K562 (cell line): ENCODE measurements around the gene CTXN3. TPM values are rescaled to one million over a fixed set of nuclear protein-coding genes. Genes with fewer than 3 reads are reported as not detected.

Experiments
- ATAC-seq: fragments of 200-7000 bp; cut with Tn5 transposase; 3 replicates; pipeline ENCODE4 v1.9.1; 2020; ENCODE audit warnings: moderate library complexity
- BruUV-seq: library from RNA; stranded (reverse); fragments of 400-500 nt; replicated peaks from 2 replicates; lab custom pipeline; 2021; lab: Mats Ljungman, UMichigan
- CTCF ChIA-PET: fragments of 300-600 bp; formaldehyde crosslinking; extraction: SDS; loops from one replicate; lab custom pipeline; 2021; ENCODE audit warnings: low intra/inter-chr PET ratio; lab: Yijun Ruan, JAX
- POLR2A ChIA-PET: fragments of 300-600, 350-650 bp; sonication (Branson Sonifier 250); formaldehyde crosslinking; extraction: SDS; loops from one replicate; lab custom pipeline; 2021; ENCODE audit warnings: antibody characterized with exemption, inconsistent platforms; lab: Yijun Ruan, JAX
- DNase-seq, 4 experiments: peaks; one replicate each; pipeline versions ENCODE4 v3.0.0 to v3.0.0-alpha.2; 2011 to 2018; ENCODE audit warnings: low spot score in 3 of 4, mixed read lengths in 3 of 4; ENCODE audit errors: extremely low read depth in 1 of 4
- FAIRE-seq: peaks from 2 replicates; lab custom pipeline; 2011; peaks lifted over from hg19 to GRCh38; lab: Jason Lieb, UNC
- H2AFZ ChIP-seq: 2 replicates; pipeline ENCODE4 v1.6.0; 2011; ENCODE audit warnings: low read depth, low read length, control low read depth, inconsistent platforms
- H3K27ac ChIP-seq: fragments of 200-600 bp; 3 replicates; pipeline ENCODE4 v1.8.0; 2011; ENCODE audit warnings: low read depth, mild to moderate bottlenecking, control low read depth, inconsistent platforms, low read length, moderate library complexity, mixed read lengths; ENCODE audit errors: extremely low read depth
- H3K27me3 ChIP-seq, 2 experiments: fragments of 300-600 bp in 1 of 2; 2 replicates in 1 of 2; 3 replicates in 1 of 2; pipeline versions ENCODE4 v1.6.0 to v1.8.0; 2011; ENCODE audit warnings: inconsistent platforms in 2 of 2, low read length in 2 of 2, mild to moderate bottlenecking in 1 of 2, mixed read lengths in 1 of 2, moderate library complexity in 1 of 2; ENCODE audit not compliant: control insufficient read depth in 2 of 2, insufficient read depth in 2 of 2
- H3K36me3 ChIP-seq: fragments of 300-600 bp; 3 replicates; pipeline ENCODE4 v1.8.0; 2011; ENCODE audit warnings: mild to moderate bottlenecking, low read length, inconsistent platforms; ENCODE audit not compliant: control insufficient read depth, insufficient read depth
- H3K4me1 ChIP-seq, 2 experiments: fragments of 200-600 bp in 1 of 2; replicated peaks in 1 of 2; 2 replicates in 1 of 2; 3 replicates in 1 of 2; pipeline versions ENCODE4 v1.5.1 to v1.8.0; 2011; ENCODE audit warnings: inconsistent platforms in 2 of 2, low read length in 2 of 2, mild to moderate bottlenecking in 1 of 2, mixed read lengths in 1 of 2, moderate library complexity in 1 of 2; ENCODE audit not compliant: control insufficient read depth in 2 of 2, insufficient read depth in 2 of 2
- H3K4me2 ChIP-seq: 2 replicates; pipeline ENCODE4 v1.6.1; 2011; ENCODE audit warnings: low read length, control low read depth, inconsistent platforms, mixed read lengths; ENCODE audit not compliant: insufficient read depth
- H3K4me3 ChIP-seq: fragments of 200-600 bp; sonication (generic), shearing (Covaris generic); 2 replicates; pipeline ENCODE4 v1.5.1; 2016; ENCODE audit warnings: control low read depth, inconsistent platforms
- H3K79me2 ChIP-seq: fragments of 200-600 bp; 3 replicates; pipeline ENCODE4 v1.8.0; 2011; ENCODE audit warnings: low read length, inconsistent platforms; ENCODE audit not compliant: control insufficient read depth, insufficient read depth
- H3K9ac ChIP-seq, 2 experiments: 2 replicates each; pipeline versions ENCODE4 v1.6.0 to v1.6.1; 2011; ENCODE audit warnings: low read depth in 2 of 2, low read length in 2 of 2, control low read depth in 1 of 2, inconsistent platforms in 1 of 2, mild to moderate bottlenecking in 1 of 2, mixed read lengths in 1 of 2; ENCODE audit not compliant: insufficient read depth in 1 of 2
- H3K9me1 ChIP-seq: one replicate; pipeline ENCODE4 v1.6.0; 2011; ENCODE audit warnings: inconsistent platforms, mild to moderate bottlenecking, low read length, moderate library complexity; ENCODE audit not compliant: control insufficient read depth, insufficient read depth
- H3K9me3 ChIP-seq: replicated peaks from 2 replicates; pipeline ENCODE4 v1.5.1; 2011; ENCODE audit warnings: low read depth, low read length, inconsistent platforms; ENCODE audit not compliant: control insufficient read depth, insufficient read depth
- H4K20me1 ChIP-seq: replicated peaks from 2 replicates; pipeline ENCODE4 v1.6.1; 2011; ENCODE audit warnings: low read length, inconsistent platforms, mixed read lengths; ENCODE audit not compliant: control insufficient read depth, insufficient read depth
- ARID4B ChIP-seq: sonication (generic); formaldehyde crosslinking; IDR thresholded peaks from 2 replicates; pipeline ENCODE4 v1.8.0; 2022; ENCODE audit warnings: mild to moderate bottlenecking, missing genetic modification reagents
- BDP1 ChIP-seq: IDR thresholded peaks from 3 replicates; pipeline ENCODE4 v1.6.1; 2011; ENCODE audit not compliant: insufficient read length, insufficient read depth
- CTCFL ChIP-seq: IDR thresholded peaks from 2 replicates; pipeline ENCODE4 v1.6.1; 2011; ENCODE audit warnings: borderline replicate concordance, low read depth, mild to moderate bottlenecking, moderate library complexity, low read length; ENCODE audit not compliant: insufficient read depth, poor library complexity, severe bottlenecking
- CUX1 ChIP-seq: fragments of 200-800 bp; sonication (Bioruptor generic); IDR thresholded peaks from 2 replicates; pipeline ENCODE4 v1.6.1; 2016; ENCODE audit warnings: missing genetic modification characterization, missing compliant biosample characterization
- ELK3 ChIP-seq: fragments of 450-650 bp; formaldehyde crosslinking; IDR thresholded peaks from 2 replicates; pipeline ENCODE4 v1.4.0; 2020; ENCODE audit warnings: mild to moderate bottlenecking
- SMARCB1 ChIP-seq: IDR thresholded peaks from 2 replicates; pipeline ENCODE4 v1.6.1; 2011; ENCODE audit warnings: improper control_type of control experiment, low read depth; ENCODE audit not compliant: insufficient read length
- ZNF24 ChIP-seq: fragments of 450-650 bp; IDR thresholded peaks from 2 replicates; pipeline ENCODE4 v1.6.1; 2016
- WGBS: fragments of 100-300 bp; shearing (Covaris generic); methylation state at CpG from one replicate; pipeline ENCODE4 v1.1.6; 2016; ENCODE audit warnings: low coverage, mixed read lengths; ENCODE audit not compliant: insufficient coverage; ENCODE audit errors: missing lambda C conversion rate; 5-methylcytosine and 5-hydroxymethylcytosine counted together
- in situ Hi-C: fragments of 300-500 bp; cut with MboI; formaldehyde crosslinking; loops from 4 replicates; pipeline ENCODE4 v1.15.0; 2018; ENCODE audit warnings: inconsistent platforms, mixed read lengths
- intact Hi-C: fragments of 100-400 bp; cut with micrococcal nuclease; formaldehyde crosslinking; loops from 2 replicates; pipeline ENCODE4 v1.14.2; 2022
- polyA plus RNA-seq, 8 experiments: library from polyadenylated mRNA; depleted of rRNA in 4 of 8; stranded (reverse) in 5 of 8; unstranded in 3 of 8; fragments of >200 nt; fragmentation: Nextera tagmentation in 2 of 8; fragmentation: Illumina TruSeq in 1 of 8; extraction: Ambion mirVana in 2 of 8; extraction: Trizol in 1 of 8; gene quantifications; 2 replicates each; pipeline versions ENCODE4 v1.2.1 to v1.2.3, GENCODE V29; 2011 to 2014; ENCODE audit warnings: inconsistent platforms in 1 of 8, missing spikeins in 1 of 8
- total RNA-seq, 7 experiments: library from RNA; depleted of rRNA in 6 of 7; stranded (reverse); fragments of >200 nt in 6 of 7; fragmentation: Illumina TruSeq in 2 of 7; extraction: Trizol in 2 of 7; gene quantifications; 2 replicates each; pipeline versions ENCODE4 v1.2.1 to v1.2.3, GENCODE V29; 2011 to 2021; ENCODE audit warnings: low replicate concordance in 1 of 7

Gene CTXN3
- total and polyA plus RNA-seq, 9 of the 15 experiments (the other 6 are each of a cell fraction or from before 2014, with no cell fraction given) = not detected

GRCh38 chr5:127667926-127668325 is 19.0 kb downstream of the CTXN3 start:
- 0% methylated on average over 3 of the region's 3 CpGs for WGBS
- H3K36me3 ChIP-seq = no peaks in the 10 kb centered on the region
- no peak overlapping the region for H3K9ac ChIP-seq
- no peak overlapping the region for H3K27ac ChIP-seq
- BruUV-seq = no TSS peak
- in situ Hi-C loops (no loop called here), intact Hi-C loops (no loop called here)
- no peaks in the 10 kb centered on the region for H3K9me3 ChIP-seq
- no peaks in the 10 kb centered on the region; a peak in 1 of 5 replicates for H3K27me3 ChIP-seq
- H3K4me2 ChIP-seq = no peak overlapping the region
- no peaks in the 10 kb centered on the region for H3K4me1 ChIP-seq
- FAIRE-seq (no peak), DNase-seq (no peak), ATAC-seq (no peak)
- no peak overlapping the region for H3K4me3 ChIP-seq
- H3K9me1 ChIP-seq = no peaks in the 10 kb centered on the region
- no peaks in the 10 kb centered on the region for H3K79me2 ChIP-seq
- H2AFZ ChIP-seq = no peak overlapping the region
- CTCF ChIA-PET = no interaction called here
- POLR2A ChIA-PET = no interaction called here
- H4K20me1 ChIP-seq = no peaks in the 10 kb centered on the region
- no peak for TF ChIP-seq CUX1 (CRISPR knock-in tag)
- TF ChIP-seq CTCFL = no peak
- no peak for TF ChIP-seq ZNF24
- TF ChIP-seq BDP1 = no peak
- TF ChIP-seq ELK3 (CRISPR knock-in tag) = no peak
- no peak for TF ChIP-seq ARID4B (CRISPR knock-in tag)
- TF ChIP-seq SMARCB1 = no peak
